Loucy (cell line): ENCODE data around the gene PPP3CB.

Experiments used
- H2AFZ ChIP-seq: fragments of 200-600 bp; sonication (generic); 2 replicates; pipeline ENCODE4 v1.6.0; 2016; ENCODE audit warnings: antibody characterized with exemption, mild to moderate bottlenecking, low read length, moderate library complexity
- H3F3A ChIP-seq: fragments of 200-600 bp; 2 replicates; pipeline ENCODE4 v1.6.0; 2016; ENCODE audit warnings: antibody characterized with exemption, low read depth, mild to moderate bottlenecking
- H3K27me3 ChIP-seq: fragments of 200-600 bp; sonication (generic); 2 replicates; pipeline ENCODE4 v1.6.1; 2014; ENCODE audit warnings: low read length, mild to moderate bottlenecking; ENCODE audit not compliant: insufficient read depth, poor library complexity, severe bottlenecking
- H3K36me3 ChIP-seq: fragments of 200-600 bp; sonication (generic); 2 replicates; pipeline ENCODE4 v1.6.1; 2016; ENCODE audit warnings: low read length; ENCODE audit not compliant: insufficient read depth
- H3K4me1 ChIP-seq: fragments of 200-600 bp; sonication (generic); 2 replicates; pipeline ENCODE4 v1.5.1; 2014; ENCODE audit warnings: low read length, mild to moderate bottlenecking; ENCODE audit not compliant: insufficient read depth, poor library complexity, severe bottlenecking
- H3K4me2 ChIP-seq: fragments of 200-600 bp; sonication (generic); 2 replicates; pipeline ENCODE4 v1.6.0; 2014; ENCODE audit warnings: antibody characterized with exemption, low read length, low read depth, mild to moderate bottlenecking; ENCODE audit not compliant: poor library complexity, severe bottlenecking
- H3K4me3 ChIP-seq: fragments of 200-600 bp; sonication (generic); 2 replicates; pipeline ENCODE4 v1.5.1; 2014; ENCODE audit warnings: low read length, mild to moderate bottlenecking, mixed read lengths; ENCODE audit not compliant: poor library complexity, severe bottlenecking
- H3K79me2 ChIP-seq: fragments of 200-600 bp; sonication (generic); 2 replicates; pipeline ENCODE4 v1.6.1; 2014; ENCODE audit warnings: low read length; ENCODE audit not compliant: insufficient read depth
- H3K9ac ChIP-seq: fragments of 200-600 bp; sonication (generic); 2 replicates; pipeline ENCODE4 v1.6.0; 2014; ENCODE audit warnings: mild to moderate bottlenecking, low read depth, low read length, moderate library complexity; ENCODE audit not compliant: poor library complexity, severe bottlenecking
- H3K9me2 ChIP-seq: fragments of 200-600 bp; sonication (generic); replicated peaks from 2 replicates; pipeline ENCODE4 v1.6.1; 2016; ENCODE audit warnings: low read depth, low read length, mixed read lengths
- H3K9me3 ChIP-seq: fragments of 200-600 bp; sonication (generic); 2 replicates; pipeline ENCODE4 v1.6.1; 2014; ENCODE audit warnings: mild to moderate bottlenecking, antibody characterized with exemption, low read length, low read depth; ENCODE audit not compliant: insufficient read depth
- H4K20me1 ChIP-seq: fragments of 200-600 bp; sonication (generic); 2 replicates; pipeline ENCODE4 v1.6.0; 2014; ENCODE audit warnings: antibody characterized with exemption, low read length, mild to moderate bottlenecking; ENCODE audit not compliant: insufficient read depth, poor library complexity, severe bottlenecking
- CTCF ChIP-seq: fragments of 200-600 bp; sonication (generic); conservative IDR thresholded peaks from 2 replicates; pipeline ENCODE4 v1.5.1; 2014; ENCODE audit warnings: mild to moderate bottlenecking, antibody characterized with exemption, low read length
- EZH2phosphoT487 ChIP-seq: fragments of 200-600 bp; IDR thresholded peaks from 2 replicates; pipeline ENCODE4 v1.6.1; 2018; ENCODE audit warnings: antibody characterized with exemption, mild to moderate bottlenecking, moderate library complexity, borderline replicate concordance

The PPP3CB gene

GRCh38 chr10:73413108-73413527 lies 82.7 kb downstream of the PPP3CB start:
- H2AFZ ChIP-seq, result peak overlapping the region; percentile 92
- H3K27me3 ChIP-seq, result no peaks in the 10 kb centered on the region
- no peaks in the 10 kb centered on the region for H3K9me2 ChIP-seq
- peaks cover 49% of the 10 kb centered on the region for H3K79me2 ChIP-seq
- H3K36me3 ChIP-seq, result no peaks in the 10 kb centered on the region
- H3K4me1 ChIP-seq, result peaks cover 34% of the 10 kb centered on the region
- peak overlapping the region; percentile 93 for H3K4me3 ChIP-seq
- H4K20me1 ChIP-seq, result peaks cover 11% of the 10 kb centered on the region
- peak overlapping the region; percentile 90 for H3K9ac ChIP-seq
- TF ChIP-seq CTCF (no peak), EZH2phosphoT487 (no peak)
- H3K4me2 ChIP-seq, result peak overlapping the region; percentile 98
- no peaks in the 10 kb centered on the region for H3K9me3 ChIP-seq
- H3F3A ChIP-seq, result no peaks in the 10 kb centered on the region; the same call in 1 of the 2 replicates

GRCh38 chr10:73410897-73411296 lies 84.9 kb downstream of the PPP3CB start:
- H3K9ac ChIP-seq, result no peak overlapping the region
- TF ChIP-seq CTCF (no peak), EZH2phosphoT487 (no peak)
- no peaks in the 10 kb centered on the region for H3K36me3 ChIP-seq
- no peak overlapping the region for H2AFZ ChIP-seq
- no peaks in the 10 kb centered on the region; the same call in 1 of the 2 replicates for H3F3A ChIP-seq
- no peaks in the 10 kb centered on the region for H3K27me3 ChIP-seq
- H3K4me2 ChIP-seq, result no peak overlapping the region
- no peaks in the 10 kb centered on the region for H3K9me2 ChIP-seq
- H3K4me3 ChIP-seq, result no peak overlapping the region
- peaks cover 71% of the 10 kb centered on the region for H3K79me2 ChIP-seq
- peaks cover 34% of the 10 kb centered on the region for H3K4me1 ChIP-seq
- no peaks in the 10 kb centered on the region for H3K9me3 ChIP-seq
- peaks cover 23% of the 10 kb centered on the region for H4K20me1 ChIP-seq

- TF ChIP-seq EZH2phosphoT487 (no peak), CTCF (no peak)
- Histone ChIP-seq H3K4me2 (peak overlapping the region; percentile 50), H4K20me1 (peaks cover 23% of the 10 kb centered on the region)
Measured at GRCh38 chr10:73408978-73409521, 86.8 kb downstream of the PPP3CB start.

More at GRCh38 chr10:73408978-73409521, 86.8 kb downstream of the PPP3CB start:
- peaks cover 25% of the 10 kb centered on the region for H3K4me1 ChIP-seq
- peaks cover 80% of the 10 kb centered on the region for H3K79me2 ChIP-seq
- H3K9me3 ChIP-seq, result no peaks in the 10 kb centered on the region
- no peak overlapping the region for H3K4me3 ChIP-seq
- no peaks in the 10 kb centered on the region for H3K27me3 ChIP-seq
- no peaks in the 10 kb centered on the region; the same call in 1 of the 2 replicates for H3F3A ChIP-seq
- no peaks in the 10 kb centered on the region for H3K36me3 ChIP-seq
- H3K9ac ChIP-seq, result no peak overlapping the region
- no peak overlapping the region for H2AFZ ChIP-seq
- no peaks in the 10 kb centered on the region for H3K9me2 ChIP-seq
